SU-DHL-6 (cell line): ENCODE results near the gene SMOC2.

Source experiments
- H2AFZ ChIP-seq: fragments of 200-600 bp; sonication (generic); 2 replicates; pipeline ENCODE4 v1.6.1; 2014; ENCODE audit warnings: low read depth, mild to moderate bottlenecking, moderate library complexity, mixed read lengths, antibody characterized with exemption, low read length; ENCODE audit not compliant: severe bottlenecking
- H3F3A ChIP-seq: fragments of 200-600 bp; shearing (Covaris generic); 2 replicates; pipeline ENCODE4 v1.6.0; 2016; ENCODE audit warnings: antibody characterized with exemption, mild to moderate bottlenecking; ENCODE audit not compliant: insufficient read depth
- H3K27ac ChIP-seq: fragments of 200-600 bp; sonication (generic); 2 replicates; pipeline ENCODE4 v1.5.1; 2016; ENCODE audit warnings: low read depth, mild to moderate bottlenecking, low read length, moderate library complexity, mixed read lengths
- H3K27me3 ChIP-seq: fragments of 200-600 bp; sonication (generic), shearing (Covaris generic); 2 replicates; pipeline ENCODE4 v1.6.0; 2014; ENCODE audit warnings: mild to moderate bottlenecking, low read length
- H3K36me3 ChIP-seq: fragments of 200-600 bp; sonication (generic); 2 replicates; pipeline ENCODE4 v1.6.1; 2014; ENCODE audit warnings: mild to moderate bottlenecking, low read length, mixed read lengths
- H3K4me2 ChIP-seq: fragments of 300-600, 200-600 bp; shearing (Covaris generic), sonication (generic); 2 replicates; pipeline ENCODE4 v1.6.0; 2014; ENCODE audit warnings: low read length, low read depth, mild to moderate bottlenecking; ENCODE audit not compliant: poor library complexity, severe bottlenecking
- H3K4me3 ChIP-seq: fragments of 200-600 bp; sonication (generic); 2 replicates; pipeline ENCODE4 v1.5.1; 2014; ENCODE audit warnings: antibody characterized with exemption, low read length, mild to moderate bottlenecking, mixed read lengths; ENCODE audit not compliant: insufficient read depth, poor library complexity, severe bottlenecking
- H3K79me2 ChIP-seq: fragments of 200-600 bp; sonication (generic); 2 replicates; pipeline ENCODE4 v1.6.1; 2014; ENCODE audit warnings: mild to moderate bottlenecking, low read length, moderate library complexity; ENCODE audit not compliant: insufficient read depth
- H3K9ac ChIP-seq: fragments of 200-600 bp; sonication (generic); 2 replicates; pipeline ENCODE4 v1.7.0; 2014; ENCODE audit warnings: mild to moderate bottlenecking, low read length
- H3K9me2 ChIP-seq: fragments of 200-600 bp; sonication (generic); replicated peaks from 2 replicates; pipeline ENCODE4 v1.6.1; 2014; ENCODE audit warnings: low read length; ENCODE audit not compliant: insufficient read depth
- H3K9me3 ChIP-seq: fragments of 200-600 bp; sonication (generic); 2 replicates; pipeline ENCODE4 v1.6.1; 2014; ENCODE audit warnings: low read length, mixed read lengths; ENCODE audit not compliant: insufficient read depth
- H4K20me1 ChIP-seq: fragments of 200-600 bp; sonication (generic); 2 replicates; pipeline ENCODE4 v1.6.1; 2014; ENCODE audit warnings: low read depth, mild to moderate bottlenecking, antibody characterized with exemption, low read length, moderate library complexity, mixed read lengths
- EZH2phosphoT487 ChIP-seq: fragments of 200-600 bp; sonication (generic), shearing (Covaris generic); conservative IDR thresholded peaks from 2 replicates; pipeline ENCODE4 v1.6.1; 2018; ENCODE audit warnings: mild to moderate bottlenecking, antibody characterized with exemption, low read length, moderate library complexity, mixed read lengths
- TF ChIP-seq, protein P1 (sequence below): fragments of 200-600 bp; sonication (generic); IDR thresholded peaks from one replicate; pipeline ENCODE4 v1.5.1; 2017; ENCODE audit warnings: antibody characterized with exemption, mild to moderate bottlenecking, low read length, moderate library complexity; ENCODE audit not compliant: insufficient read depth, poor library complexity, severe bottlenecking

Gene SMOC2

DNA sequence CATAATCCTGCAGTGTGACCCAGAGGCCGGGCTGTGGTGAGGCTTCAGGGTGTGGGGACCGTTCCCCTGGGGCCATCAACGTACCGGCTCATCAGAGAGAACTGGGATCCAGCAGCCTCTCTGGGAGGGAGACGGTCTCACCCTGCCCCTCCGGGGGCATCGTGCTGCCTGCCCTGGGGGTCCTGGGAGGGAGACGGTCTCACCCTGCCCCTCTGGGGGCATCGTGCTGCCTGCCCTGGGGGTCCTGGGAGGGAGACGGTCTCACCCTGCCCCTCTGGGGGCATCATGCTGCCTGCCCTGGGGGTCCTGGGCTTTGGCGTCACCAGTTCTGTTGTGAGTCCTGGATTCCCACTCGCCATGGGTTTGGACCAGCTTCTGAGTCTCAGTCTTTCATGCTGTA, 17.1 kb downstream of the SMOC2 start:
- H3K9me2 ChIP-seq: no peaks in the 10 kb centered on the region
- H3K79me2 ChIP-seq: no peaks in the 10 kb centered on the region
- no peak overlapping the region for H3K4me3 ChIP-seq
- H3K27ac ChIP-seq: no peak overlapping the region
- H3K36me3 ChIP-seq: no peaks in the 10 kb centered on the region
- no peaks in the 10 kb centered on the region for H3K9me3 ChIP-seq
- H2AFZ ChIP-seq: no peak overlapping the region
- H3F3A ChIP-seq: no peaks in the 10 kb centered on the region
- no peak overlapping the region for H3K4me2 ChIP-seq
- TF ChIP-seq, protein P1, sequence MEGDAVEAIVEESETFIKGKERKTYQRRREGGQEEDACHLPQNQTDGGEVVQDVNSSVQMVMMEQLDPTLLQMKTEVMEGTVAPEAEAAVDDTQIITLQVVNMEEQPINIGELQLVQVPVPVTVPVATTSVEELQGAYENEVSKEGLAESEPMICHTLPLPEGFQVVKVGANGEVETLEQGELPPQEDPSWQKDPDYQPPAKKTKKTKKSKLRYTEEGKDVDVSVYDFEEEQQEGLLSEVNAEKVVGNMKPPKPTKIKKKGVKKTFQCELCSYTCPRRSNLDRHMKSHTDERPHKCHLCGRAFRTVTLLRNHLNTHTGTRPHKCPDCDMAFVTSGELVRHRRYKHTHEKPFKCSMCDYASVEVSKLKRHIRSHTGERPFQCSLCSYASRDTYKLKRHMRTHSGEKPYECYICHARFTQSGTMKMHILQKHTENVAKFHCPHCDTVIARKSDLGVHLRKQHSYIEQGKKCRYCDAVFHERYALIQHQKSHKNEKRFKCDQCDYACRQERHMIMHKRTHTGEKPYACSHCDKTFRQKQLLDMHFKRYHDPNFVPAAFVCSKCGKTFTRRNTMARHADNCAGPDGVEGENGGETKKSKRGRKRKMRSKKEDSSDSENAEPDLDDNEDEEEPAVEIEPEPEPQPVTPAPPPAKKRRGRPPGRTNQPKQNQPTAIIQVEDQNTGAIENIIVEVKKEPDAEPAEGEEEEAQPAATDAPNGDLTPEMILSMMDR: no peak
- TF ChIP-seq EZH2phosphoT487: no peak
- no peak overlapping the region for H3K9ac ChIP-seq
- H4K20me1 ChIP-seq: no peaks in the 10 kb centered on the region
- no peaks in the 10 kb centered on the region for H3K27me3 ChIP-seq

DNA sequence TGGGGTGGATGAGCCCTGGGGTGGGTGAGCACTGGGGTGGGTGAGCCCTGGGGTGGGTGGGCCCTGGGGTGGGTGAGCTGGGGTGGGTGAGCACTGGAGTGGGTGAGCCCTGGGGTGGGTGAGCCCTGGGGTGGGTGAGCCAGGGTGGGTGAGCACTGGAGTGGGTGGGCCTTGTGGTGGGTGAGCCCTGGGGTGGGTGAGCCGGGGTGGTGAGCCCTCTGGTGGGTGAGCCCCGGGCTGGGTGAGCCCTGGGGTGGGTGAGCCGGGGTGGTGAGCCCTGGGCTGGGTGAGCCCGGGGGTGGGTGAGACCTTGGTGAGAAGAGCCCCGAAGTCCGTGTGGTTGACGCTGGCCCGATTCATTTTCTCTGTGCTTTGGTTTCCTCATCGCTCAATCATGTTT, 18.6 kb downstream of the SMOC2 start:
- Histone ChIP-seq H3K79me2 (no peaks in the 10 kb centered on the region), H3K9me2 (no peaks in the 10 kb centered on the region), H3K27ac (no peak overlapping the region), H3K4me2 (no peak overlapping the region), H3K9ac (no peak overlapping the region), H2AFZ (no peak overlapping the region), H3K27me3 (no peaks in the 10 kb centered on the region), H3F3A (no peaks in the 10 kb centered on the region), H3K36me3 (no peaks in the 10 kb centered on the region), H4K20me1 (no peaks in the 10 kb centered on the region), H3K9me3 (no peaks in the 10 kb centered on the region), H3K4me3 (no peak overlapping the region)
- TF ChIP-seq, protein P1: no peak
- TF ChIP-seq EZH2phosphoT487: no peak

DNA sequence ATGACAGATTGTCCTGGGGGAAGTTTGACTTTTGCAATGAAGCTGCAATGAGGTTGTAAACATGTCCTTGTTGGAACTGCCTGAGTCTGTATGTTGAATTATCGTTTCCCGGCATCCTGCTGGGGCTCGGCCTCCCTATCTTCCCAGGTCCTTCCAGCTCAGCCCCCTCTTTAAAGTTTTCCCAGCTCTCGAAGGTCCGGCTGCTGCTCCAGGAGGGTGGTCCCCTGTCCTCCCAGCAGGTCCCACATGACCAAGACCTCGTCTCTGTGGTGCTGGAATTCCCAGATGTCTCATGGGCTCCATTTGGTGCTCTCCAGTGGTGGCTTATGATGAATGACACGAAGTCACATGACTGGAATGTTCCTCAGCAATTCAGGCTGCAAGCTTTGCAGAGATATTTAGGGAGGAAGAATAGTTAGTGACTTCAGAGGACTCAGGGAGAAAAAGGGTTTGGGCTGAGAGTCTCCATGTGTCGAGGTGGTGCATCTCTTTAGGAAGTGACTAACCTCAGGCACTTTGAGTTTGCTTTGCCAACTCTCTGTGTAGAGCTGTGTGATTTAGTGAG, 21.4 kb downstream of the SMOC2 start:
- TF ChIP-seq EZH2phosphoT487: no peak
- TF ChIP-seq, protein P1: no peak
- no peaks in the 10 kb centered on the region for H3K79me2 ChIP-seq
- H3K9me2 ChIP-seq: no peaks in the 10 kb centered on the region
- no peaks in the 10 kb centered on the region for H3K27me3 ChIP-seq
- no peak overlapping the region for H3K4me2 ChIP-seq
- H3F3A ChIP-seq: no peaks in the 10 kb centered on the region
- H3K27ac ChIP-seq: no peak overlapping the region
- H4K20me1 ChIP-seq: no peaks in the 10 kb centered on the region
- no peaks in the 10 kb centered on the region for H3K9me3 ChIP-seq
- no peak overlapping the region for H3K4me3 ChIP-seq
- no peak overlapping the region for H3K9ac ChIP-seq
- no peaks in the 10 kb centered on the region for H3K36me3 ChIP-seq
- no peak overlapping the region for H2AFZ ChIP-seq
